Fibroblast of pulmonary artery (primary cell): ENCODE measurements around the gene UNC5C.

Source experiments
- DNase-seq: peaks from one replicate; pipeline ENCODE4 v3.0.0-alpha.2; 2010; ENCODE audit warnings: low read depth
- H3K4me3 ChIP-seq: replicated peaks from 2 replicates; pipeline ENCODE4 v1.5.1; 2011; ENCODE audit warnings: low read depth, mild to moderate bottlenecking, control low read depth, low read length, moderate library complexity
- TF ChIP-seq, protein P1 (sequence below): IDR thresholded peaks from 2 replicates; pipeline ENCODE4 v1.5.1; 2011; ENCODE audit warnings: mild to moderate bottlenecking, control low read depth, low read length, inconsistent platforms; ENCODE audit errors: missing control alignments

UNC5C gene

DNA sequence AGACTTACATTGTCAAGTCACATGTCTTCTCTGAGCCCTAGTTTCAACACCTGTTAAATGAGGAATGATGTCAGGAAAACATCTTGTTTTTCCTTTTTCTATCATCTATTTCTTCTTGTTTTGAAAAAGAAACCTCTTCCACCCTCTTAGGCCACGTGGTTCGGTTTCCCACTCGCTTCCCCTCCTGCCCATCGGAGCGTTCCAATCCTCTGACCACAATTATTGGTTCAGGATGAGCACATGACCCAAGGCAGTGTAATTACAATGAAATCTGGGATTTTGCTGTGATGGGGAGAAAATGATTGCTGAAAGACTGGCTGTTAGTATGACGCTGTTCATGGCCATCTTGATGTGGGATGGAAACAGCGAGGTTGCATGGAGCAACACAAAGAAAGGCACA, 186.7 kb downstream of the UNC5C start:
- no peak overlapping the region for H3K4me3 ChIP-seq
- TF ChIP-seq, protein P1, sequence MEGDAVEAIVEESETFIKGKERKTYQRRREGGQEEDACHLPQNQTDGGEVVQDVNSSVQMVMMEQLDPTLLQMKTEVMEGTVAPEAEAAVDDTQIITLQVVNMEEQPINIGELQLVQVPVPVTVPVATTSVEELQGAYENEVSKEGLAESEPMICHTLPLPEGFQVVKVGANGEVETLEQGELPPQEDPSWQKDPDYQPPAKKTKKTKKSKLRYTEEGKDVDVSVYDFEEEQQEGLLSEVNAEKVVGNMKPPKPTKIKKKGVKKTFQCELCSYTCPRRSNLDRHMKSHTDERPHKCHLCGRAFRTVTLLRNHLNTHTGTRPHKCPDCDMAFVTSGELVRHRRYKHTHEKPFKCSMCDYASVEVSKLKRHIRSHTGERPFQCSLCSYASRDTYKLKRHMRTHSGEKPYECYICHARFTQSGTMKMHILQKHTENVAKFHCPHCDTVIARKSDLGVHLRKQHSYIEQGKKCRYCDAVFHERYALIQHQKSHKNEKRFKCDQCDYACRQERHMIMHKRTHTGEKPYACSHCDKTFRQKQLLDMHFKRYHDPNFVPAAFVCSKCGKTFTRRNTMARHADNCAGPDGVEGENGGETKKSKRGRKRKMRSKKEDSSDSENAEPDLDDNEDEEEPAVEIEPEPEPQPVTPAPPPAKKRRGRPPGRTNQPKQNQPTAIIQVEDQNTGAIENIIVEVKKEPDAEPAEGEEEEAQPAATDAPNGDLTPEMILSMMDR, result no peak
- no peak for DNase-seq

DNA sequence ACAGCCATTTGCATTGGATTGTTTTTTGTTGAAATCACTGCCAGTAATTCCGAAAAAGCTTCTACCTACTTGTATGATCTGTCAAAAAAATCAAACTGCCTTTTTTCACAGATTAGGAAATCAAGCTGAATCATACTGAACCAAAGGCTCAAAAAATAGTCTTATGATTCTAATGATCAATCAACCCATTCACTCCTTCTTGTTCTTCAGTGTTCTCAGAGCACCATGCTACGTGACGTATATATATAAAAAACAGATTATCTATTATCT, 187.1 kb downstream of the UNC5C start:
- DNase-seq, result no peak
- TF ChIP-seq, protein P1, result no peak
- no peak overlapping the region for H3K4me3 ChIP-seq

DNA sequence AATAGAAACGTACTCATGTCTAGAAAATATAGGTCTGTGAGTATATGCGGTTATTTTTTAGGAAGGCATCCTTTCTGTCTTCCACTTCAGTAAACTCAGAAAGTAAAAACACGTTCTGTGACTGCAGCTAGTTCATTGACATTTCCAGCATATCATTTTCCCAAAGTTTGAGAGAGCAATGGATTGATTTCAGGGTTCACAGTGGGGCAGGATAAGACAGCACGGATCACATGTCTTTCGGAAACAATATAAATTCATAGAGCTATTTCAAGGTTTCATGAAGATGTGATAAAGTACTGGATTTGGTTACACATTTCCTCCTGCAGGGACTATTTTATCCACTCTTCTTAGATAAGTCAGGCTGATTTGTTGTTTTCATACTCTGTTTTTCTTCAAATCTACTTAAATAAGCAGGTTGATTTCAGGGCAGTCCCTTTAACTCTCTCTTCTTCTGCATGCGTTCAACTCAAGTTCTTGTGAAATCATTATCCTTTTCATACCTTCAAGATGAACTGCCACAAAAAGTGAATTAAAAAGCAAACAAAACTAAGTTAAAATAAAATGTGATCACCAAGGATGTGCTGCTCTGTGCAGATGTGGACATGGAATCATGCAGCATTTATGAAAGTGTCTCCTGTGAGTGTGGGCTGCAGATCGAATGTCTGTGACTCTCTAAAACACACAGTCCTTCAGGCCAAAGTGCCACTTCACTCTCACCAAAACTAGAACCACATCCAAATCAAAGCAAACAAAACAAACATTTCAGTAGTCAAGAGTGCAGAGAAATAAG, 187.7 kb downstream of the UNC5C start:
- TF ChIP-seq, protein P1, result no peak
- no peak for DNase-seq
- H3K4me3 ChIP-seq, result no peak overlapping the region

DNA sequence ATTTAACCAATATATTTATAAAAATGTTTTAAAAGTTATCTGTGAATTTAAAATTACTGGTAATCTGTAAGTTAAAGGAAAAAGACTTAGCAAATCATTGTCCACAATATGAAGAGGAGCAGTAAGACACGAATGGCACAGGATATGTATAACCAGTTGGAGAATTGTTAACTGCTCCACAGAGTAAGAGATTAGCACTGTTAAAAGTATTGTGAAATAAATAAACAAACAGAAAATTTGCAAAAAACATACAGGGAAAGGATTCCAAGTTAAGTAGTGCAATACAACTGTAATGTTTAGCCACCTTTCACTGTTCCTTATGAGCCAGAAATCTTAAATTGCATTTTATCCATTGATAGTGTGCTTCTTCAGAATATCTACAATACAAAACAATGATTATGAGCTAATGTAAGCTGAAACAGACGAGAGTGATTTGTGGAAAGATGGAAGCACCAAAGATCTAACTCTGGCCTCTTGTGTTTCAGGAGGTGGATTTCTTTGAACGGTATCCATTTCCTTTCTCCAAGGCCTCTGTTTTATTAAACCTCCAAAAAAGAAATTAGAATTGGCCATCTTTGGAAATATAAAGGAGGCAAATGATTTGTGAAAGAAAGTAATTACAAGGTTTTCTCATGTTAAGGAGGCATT, 188.4 kb downstream of the UNC5C start:
- DNase-seq, result peak; percentile 4
- TF ChIP-seq, protein P1, result no peak

DNA sequence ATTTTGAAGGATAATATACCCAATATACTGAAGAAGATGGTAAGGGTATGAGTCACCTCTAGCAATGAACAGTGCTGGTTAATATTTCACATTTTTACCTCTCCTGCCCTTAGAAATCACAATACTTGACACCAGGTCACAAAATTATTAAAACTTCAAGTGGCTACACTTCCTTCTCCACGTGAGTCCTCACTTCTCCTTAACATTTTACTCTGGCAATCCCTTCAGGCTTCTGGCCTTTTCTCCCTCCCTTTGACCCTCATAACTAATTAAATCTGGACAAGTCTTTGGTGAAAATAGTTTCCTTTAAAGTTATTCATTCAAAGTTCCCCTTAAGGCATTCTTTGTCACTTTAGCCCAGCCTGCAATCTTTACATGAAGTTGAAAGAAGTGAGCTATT, 190.4 kb downstream of the UNC5C start:
- no peak overlapping the region for H3K4me3 ChIP-seq
- TF ChIP-seq, protein P1, result no peak
- DNase-seq, result no peak

More for the DNA sequence above, 188.4 kb downstream of the UNC5C start:
- H3K4me3 ChIP-seq, result no peak overlapping the region

DNA sequence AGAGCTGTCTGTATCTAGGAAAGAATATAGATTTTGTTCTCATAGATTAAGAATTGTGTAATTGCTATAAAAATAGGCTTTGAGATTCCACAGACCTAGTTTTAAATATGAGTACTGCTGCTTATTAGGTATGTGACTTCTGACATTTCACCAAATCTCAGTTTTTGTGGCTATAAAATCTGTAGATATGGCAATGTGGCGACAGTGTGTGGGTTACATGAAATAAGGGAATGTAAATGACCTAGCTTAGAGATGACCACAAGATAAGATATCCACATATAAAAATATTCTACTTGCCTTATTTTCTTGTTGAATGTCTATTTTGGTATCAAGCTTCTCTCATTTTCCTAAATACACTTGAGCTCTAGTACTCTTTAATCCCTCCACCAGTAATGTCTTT, 193.8 kb downstream of the UNC5C start:
- DNase-seq, result no peak
- TF ChIP-seq, protein P1, result no peak

DNA sequence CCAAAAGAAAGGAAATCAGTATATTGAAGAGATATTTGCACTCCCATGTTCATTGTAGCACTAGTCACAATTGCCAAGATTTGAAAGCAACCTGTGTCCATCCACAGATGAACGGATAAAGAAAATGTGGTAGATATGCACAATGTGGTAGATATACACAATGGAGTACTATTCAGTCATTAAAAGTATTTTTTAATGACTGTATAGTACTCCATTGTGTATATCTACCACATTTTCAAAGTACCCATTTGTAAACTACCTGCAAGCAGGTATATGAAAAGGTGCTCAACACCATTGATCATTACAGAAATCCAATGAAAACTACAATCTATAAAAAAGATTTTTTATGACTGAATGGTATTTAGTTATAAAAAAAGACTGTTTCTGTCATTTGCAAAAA, 200.4 kb downstream of the UNC5C start:
- TF ChIP-seq, protein P1, result no peak
- no peak overlapping the region for H3K4me3 ChIP-seq
- no peak for DNase-seq

More for the DNA sequence above, 193.8 kb downstream of the UNC5C start:
- no peak overlapping the region for H3K4me3 ChIP-seq
